Measurements from ENCODE around the gene TUSC7.

TUSC7 gene

DNA sequence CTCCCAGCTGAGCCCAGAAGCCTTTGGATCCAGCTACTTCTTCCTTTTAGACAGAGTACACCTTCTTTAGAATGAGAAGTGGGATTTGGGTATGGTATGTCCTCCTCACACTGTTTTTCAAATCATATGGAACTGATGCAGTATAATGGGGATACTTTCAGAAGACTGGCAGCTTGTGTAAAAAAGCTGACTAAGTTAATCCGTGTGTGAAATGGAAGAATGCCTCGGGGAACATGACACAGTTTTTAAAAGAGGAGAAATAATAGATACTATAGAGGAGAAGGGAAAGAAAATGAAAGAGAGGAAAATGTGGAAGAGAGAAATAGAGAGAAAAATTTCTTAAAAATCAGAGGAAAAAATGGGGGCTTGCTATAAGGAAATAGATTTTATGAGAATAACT is 47.7 kb downstream of the TUSC7 start:
- DNase-seq (ENCODE audit: low read depth, low spot score) = no peak
- H3K4me3 ChIP-seq (ENCODE audit: low read length) = no peak overlapping the region

DNA sequence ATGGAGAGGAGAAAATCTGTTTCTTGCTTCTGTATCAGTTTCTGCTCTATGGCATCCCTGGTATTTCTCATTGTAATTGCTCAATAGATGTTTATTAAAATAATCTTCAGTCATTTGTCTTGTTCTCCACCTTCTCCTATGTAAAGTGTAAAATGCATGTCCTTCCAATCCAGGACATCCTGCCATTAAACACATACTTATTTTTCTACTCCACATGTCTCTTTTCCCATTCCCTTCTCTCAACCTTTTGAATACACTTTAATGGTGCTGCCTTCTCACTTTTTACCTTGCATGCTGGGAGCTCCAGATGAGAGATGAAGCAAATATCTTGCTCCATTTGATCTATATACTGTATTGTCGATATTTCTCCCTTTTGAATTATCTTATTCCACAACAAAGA is 49.7 kb downstream of the TUSC7 start:
- DNase-seq (ENCODE audit: low read depth, low spot score) = no peak
- no peak overlapping the region for H3K4me3 ChIP-seq (ENCODE audit: low read length)

Measured in Jurkat, Clone E6-1 (cell line).